ENCODE results near the gene IL9R. TPM values are rescaled to one million over a fixed set of nuclear protein-coding genes. Genes with fewer than 3 reads are reported as not detected.
"Not testable (repeated sequence)": the region's sequence is repeated elsewhere in the genome, so short reads cannot be mapped to it uniquely, and the experiment has no call there.

IL9R gene
- total and polyA plus RNA-seq, 2 experiments from 2014 or later, result 0.31 to 0.39 TPM

DNA sequence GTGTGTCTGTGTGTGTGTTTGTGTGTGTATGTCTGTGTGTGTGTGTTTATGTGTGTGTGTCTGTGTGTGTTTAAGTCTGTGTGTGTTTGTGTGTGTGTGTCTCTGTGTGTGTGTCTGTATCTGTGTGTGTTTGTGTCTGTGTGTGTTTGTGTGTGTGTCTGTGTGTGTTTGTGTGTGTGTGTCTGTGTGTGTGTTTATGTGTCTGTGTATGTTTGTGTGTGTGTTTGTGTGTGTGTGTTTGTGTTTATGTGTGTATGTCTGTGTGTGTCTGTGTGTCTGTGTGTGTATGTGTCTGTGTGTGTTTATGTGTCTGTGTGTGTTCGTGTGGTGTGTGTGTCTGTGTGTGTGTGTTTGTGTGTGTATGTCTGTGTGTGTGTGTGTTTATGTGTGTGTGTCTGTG is 11.4 kb downstream of the IL9R start (continued):
- no peak for TF ChIP-seq REST (IDR thresholded peaks at IDR 0.05; ENCODE audit: unreplicated experiment)
- no peak for TF ChIP-seq EZH2phosphoT487 (IDR thresholded peaks at IDR 0.05; ENCODE audit: unreplicated experiment)

GRCh38 chrX:156009691-156010090 is 12.2 kb downstream of the IL9R start:
- not testable (repeated sequence) for H2AFZ ChIP-seq; H4K20me1 ChIP-seq (replicated peaks; ENCODE audit: insufficient read depth); H3K9me2 ChIP-seq (ENCODE audit: insufficient read depth); H3K36me3 ChIP-seq (ENCODE audit: insufficient read depth); H3K27me3 Mint-ChIP-seq (ENCODE audit: insufficient read depth, low read depth, poor library complexity); H3F3A ChIP-seq (replicated peaks; ENCODE audit: low read depth); H3K4me3 Mint-ChIP-seq; H3K4me1 Mint-ChIP-seq; DNase-seq (ENCODE audit: low spot score); H3K4me3 ChIP-seq; H3K27ac ChIP-seq (ENCODE audit: low read depth); ATAC-seq; H3K4me1 ChIP-seq (ENCODE audit: insufficient read depth); H3K79me2 ChIP-seq (replicated peaks; ENCODE audit: insufficient read depth); H3K27me3 ChIP-seq (ENCODE audit: insufficient read depth); H3K4me2 ChIP-seq; H3K27ac Mint-ChIP-seq; H3K36me3 Mint-ChIP-seq (ENCODE audit: low read depth)
- H3K9me3 Mint-ChIP-seq, result peaks cover 16% of the 10 kb centered on the region

DNA sequence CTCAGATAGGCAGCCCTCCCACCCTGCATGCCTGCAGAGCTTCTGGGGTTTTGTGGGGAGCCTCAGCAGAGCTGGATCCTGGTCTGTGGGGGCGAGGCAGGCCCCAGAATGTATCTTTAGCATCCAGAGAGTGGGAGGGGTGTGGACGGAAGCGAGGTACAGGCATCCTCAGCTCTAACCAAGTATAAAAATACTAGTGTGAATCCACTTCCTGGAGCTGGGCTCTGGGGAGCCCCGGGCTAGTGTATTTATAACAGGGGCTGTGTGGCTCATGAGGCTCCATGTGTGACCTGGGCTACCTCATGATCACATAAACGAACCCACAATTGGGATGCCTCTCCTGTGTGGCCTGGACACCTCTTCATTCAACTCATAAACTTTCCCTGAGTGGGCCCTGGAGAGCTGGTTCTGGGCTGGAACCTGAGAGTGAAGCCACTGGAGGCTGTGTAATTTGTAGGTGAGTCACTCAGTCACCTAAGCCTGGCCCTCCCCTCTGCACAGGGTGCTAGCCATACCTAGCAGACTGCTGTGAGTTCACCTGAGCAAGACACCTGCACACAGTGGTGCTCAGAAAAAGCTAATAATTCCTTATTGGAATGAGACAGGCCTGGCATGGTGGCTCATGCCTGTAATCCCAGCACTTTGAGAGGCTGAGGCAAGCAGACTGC is 15.9 kb downstream of the IL9R start:
- H3K9me3 Mint-ChIP-seq; H3K4me3 ChIP-seq; H3F3A ChIP-seq (replicated peaks; ENCODE audit: low read depth); H2AFZ ChIP-seq; H3K4me1 ChIP-seq (ENCODE audit: insufficient read depth); H3K4me3 Mint-ChIP-seq; ATAC-seq; H3K27ac ChIP-seq (ENCODE audit: low read depth); H3K4me2 ChIP-seq; H3K36me3 Mint-ChIP-seq (ENCODE audit: low read depth); H4K20me1 ChIP-seq (replicated peaks; ENCODE audit: insufficient read depth); DNase-seq (ENCODE audit: low spot score); H3K9me2 ChIP-seq (ENCODE audit: insufficient read depth); H3K27me3 ChIP-seq (ENCODE audit: insufficient read depth); H3K79me2 ChIP-seq (replicated peaks; ENCODE audit: insufficient read depth); H3K36me3 ChIP-seq (ENCODE audit: insufficient read depth); H3K27me3 Mint-ChIP-seq (ENCODE audit: insufficient read depth, low read depth, poor library complexity); H3K4me1 Mint-ChIP-seq; H3K27ac Mint-ChIP-seq: not testable (repeated sequence)

DNA sequence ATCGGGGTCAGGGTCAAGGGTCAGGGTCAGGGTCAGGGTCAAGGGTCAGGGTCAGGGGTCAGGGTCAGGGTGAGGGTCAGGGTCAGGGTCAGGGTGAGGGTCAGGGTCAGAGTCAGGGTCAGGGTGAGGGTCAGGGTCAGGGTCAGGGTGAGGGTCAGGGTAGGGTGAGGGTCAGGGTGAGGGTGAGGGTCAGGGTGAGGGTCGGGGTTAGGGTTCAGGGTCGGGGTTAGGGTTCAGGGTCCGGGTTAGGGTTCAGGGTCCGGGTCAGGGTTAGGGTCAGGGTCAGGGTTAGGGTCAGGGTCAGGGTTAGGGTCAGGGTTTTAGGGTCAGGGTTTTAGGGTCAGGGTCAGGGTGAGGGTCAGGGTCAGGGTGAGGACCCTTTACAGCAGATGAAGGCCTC is 22.4 kb downstream of the IL9R start:
- not testable (repeated sequence) for H3F3A ChIP-seq (replicated peaks; ENCODE audit: low read depth); H3K4me1 Mint-ChIP-seq

GRCh38 chrX:156023002-156023401 is 25.5 kb downstream of the IL9R start:
- not testable (repeated sequence) for H3K4me1 Mint-ChIP-seq; H3K27me3 ChIP-seq (ENCODE audit: insufficient read depth); H3K27me3 Mint-ChIP-seq (ENCODE audit: insufficient read depth, low read depth, poor library complexity); H3K4me2 ChIP-seq; H3K27ac Mint-ChIP-seq; H2AFZ ChIP-seq; H3K9me2 ChIP-seq (ENCODE audit: insufficient read depth); H3K9me3 Mint-ChIP-seq; H3F3A ChIP-seq (replicated peaks; ENCODE audit: low read depth); H3K36me3 Mint-ChIP-seq (ENCODE audit: low read depth); H4K20me1 ChIP-seq (replicated peaks; ENCODE audit: insufficient read depth); ATAC-seq; H3K4me3 Mint-ChIP-seq; H3K79me2 ChIP-seq (replicated peaks; ENCODE audit: insufficient read depth); H3K4me3 ChIP-seq; DNase-seq (ENCODE audit: low spot score); H3K4me1 ChIP-seq (ENCODE audit: insufficient read depth); H3K27ac ChIP-seq (ENCODE audit: low read depth); H3K36me3 ChIP-seq (ENCODE audit: insufficient read depth)

More for the DNA sequence above, 22.4 kb downstream of the IL9R start:
- H3K4me3 Mint-ChIP-seq; H3K9me2 ChIP-seq (ENCODE audit: insufficient read depth); H3K4me1 ChIP-seq (ENCODE audit: insufficient read depth); H3K27ac ChIP-seq (ENCODE audit: low read depth); H3K36me3 ChIP-seq (ENCODE audit: insufficient read depth); H3K27me3 ChIP-seq (ENCODE audit: insufficient read depth); H3K27me3 Mint-ChIP-seq (ENCODE audit: insufficient read depth, low read depth, poor library complexity); H4K20me1 ChIP-seq (replicated peaks; ENCODE audit: insufficient read depth); DNase-seq (ENCODE audit: low spot score); H3K4me3 ChIP-seq; H3K36me3 Mint-ChIP-seq (ENCODE audit: low read depth); ATAC-seq; H3K79me2 ChIP-seq (replicated peaks; ENCODE audit: insufficient read depth); H2AFZ ChIP-seq; H3K9me3 Mint-ChIP-seq; H3K4me2 ChIP-seq; H3K27ac Mint-ChIP-seq: not testable (repeated sequence)

DNA sequence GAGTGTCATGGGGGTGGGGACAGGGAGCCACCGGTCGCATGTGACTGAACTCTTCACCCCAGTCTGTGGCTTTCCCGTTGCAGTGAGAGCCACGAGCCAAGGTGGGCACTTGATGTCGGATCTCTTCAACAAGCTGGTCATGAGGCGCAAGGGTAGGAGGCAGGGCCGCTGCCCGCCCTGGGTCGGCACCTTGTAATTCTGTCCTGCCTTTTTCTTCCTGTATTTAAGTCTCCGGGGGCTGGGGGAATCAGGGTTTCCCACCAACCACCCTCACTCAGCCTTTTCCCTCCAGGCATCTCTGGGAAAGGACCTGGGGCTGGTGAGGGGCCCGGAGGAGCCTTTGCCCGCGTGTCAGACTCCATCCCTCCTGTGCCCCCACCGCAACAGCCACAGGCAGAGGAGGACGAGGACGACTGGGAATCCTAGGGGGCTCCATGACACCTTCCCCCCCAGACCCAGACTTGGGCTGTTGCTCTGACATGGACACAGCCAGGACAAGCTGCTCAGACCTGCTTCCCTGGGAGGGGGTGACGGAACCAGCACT is 27.5 kb downstream of the IL9R start:
- not testable (repeated sequence) for H2AFZ ChIP-seq; H3K4me3 ChIP-seq; H3K4me1 ChIP-seq (ENCODE audit: insufficient read depth); H3K36me3 Mint-ChIP-seq (ENCODE audit: low read depth); H4K20me1 ChIP-seq (replicated peaks; ENCODE audit: insufficient read depth); H3K9me3 Mint-ChIP-seq; H3K36me3 ChIP-seq (ENCODE audit: insufficient read depth); H3K9me2 ChIP-seq (ENCODE audit: insufficient read depth); H3K4me1 Mint-ChIP-seq; H3K79me2 ChIP-seq (replicated peaks; ENCODE audit: insufficient read depth); H3F3A ChIP-seq (replicated peaks; ENCODE audit: low read depth); H3K4me2 ChIP-seq; ATAC-seq; H3K27ac Mint-ChIP-seq; H3K27me3 ChIP-seq (ENCODE audit: insufficient read depth); H3K27me3 Mint-ChIP-seq (ENCODE audit: insufficient read depth, low read depth, poor library complexity); H3K27ac ChIP-seq (ENCODE audit: low read depth); H3K4me3 Mint-ChIP-seq; DNase-seq (ENCODE audit: low spot score)

All from GM23338 (cell line).